Regular cardiac myocyte (primary cell): Measurements from ENCODE around the gene WDR38. TPM values are rescaled to one million over a fixed set of nuclear protein-coding genes. Genes with fewer than 3 reads are reported as not detected.

ENCODE experiments used
- total RNA-seq: library from RNA; depleted of rRNA; stranded (reverse); fragments of >200 nt; gene quantifications from 2 replicates; pipeline ENCODE4 v1.2.3, GENCODE V29; 2014

The WDR38 gene
- total RNA-seq = not detected in 2 replicates

DNA sequence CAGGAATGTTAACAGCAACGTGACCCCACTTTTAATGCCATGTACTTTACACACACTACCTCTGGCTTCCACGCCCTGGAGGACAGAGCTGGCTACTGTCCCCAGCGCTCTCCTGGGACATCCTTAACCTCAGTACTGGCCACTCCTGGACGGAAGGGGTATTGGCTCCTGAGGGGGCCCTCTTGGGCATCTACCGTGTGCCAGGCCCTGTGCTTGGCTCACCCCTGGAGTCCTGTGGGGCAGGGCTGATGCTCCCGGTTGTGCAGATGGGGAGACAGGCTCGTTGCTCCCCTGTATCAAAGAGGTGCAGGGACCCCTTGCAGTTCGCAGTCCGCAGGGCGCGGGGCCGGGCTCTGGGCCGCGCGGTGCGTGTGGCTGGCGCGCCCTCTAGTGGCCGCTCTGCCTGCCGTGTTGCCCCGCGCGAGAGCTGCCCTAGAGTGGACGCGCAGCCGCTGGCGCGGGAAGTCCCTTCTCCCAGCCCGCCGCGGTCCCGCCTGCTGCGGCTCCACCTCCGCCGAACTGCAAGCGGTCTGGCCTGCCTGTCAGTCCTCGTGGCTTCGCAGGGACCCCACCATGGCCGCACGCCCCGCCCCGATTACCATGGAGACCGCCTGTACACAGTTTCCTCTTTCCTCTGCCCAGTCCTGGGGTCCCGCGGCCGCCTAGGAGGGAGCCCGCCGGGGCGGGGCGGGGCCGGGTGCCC lies at the start of gene WDR38:
TSS of gene WDR38 (plus strand) at position 632 of the 703 bp plus-strand sequence. CDS start 72 bp downstream, outside the sequence.

GRCh38 chr9:124861342-124862229 lies 8.3 kb downstream of the WDR38 start, which contains the start of the genes ARPC5L and RPL35:
ARPC5L (plus strand) TSS chr9:124862130; CDS start chr9:124869291, 7,161 bp downstream.
RPL35 (minus strand) TSS chr9:124861957; CDS start chr9:124861912, 45 bp downstream.

Other genes with a start within 250 kb of the WDR38 start
- 0.19 and 0.56 TPM in 2 replicates for gene NR6A1, start 82.1 kb upstream of the WDR38 start, total RNA-seq
- 0.19 and 0.56 TPM in 2 replicates for gene OLFML2A, start 76.3 kb upstream of the WDR38 start, total RNA-seq
- gene RPL35, start 8.5 kb downstream of the WDR38 start, total RNA-seq = 2,537 and 2,667 TPM in 2 replicates
- 10.1 and 21.3 TPM in 2 replicates for gene ARPC5L, start 8.7 kb downstream of the WDR38 start, total RNA-seq
- 7.9 and 13.4 TPM in 2 replicates for gene GOLGA1, start 87.6 kb downstream of the WDR38 start, total RNA-seq